ENCODE results near the gene FAU.
"Not testable (repeated sequence)": the region's sequence is repeated elsewhere in the genome, so short reads cannot be mapped to it uniquely, and the experiment has no call there.

Gene FAU

DNA sequence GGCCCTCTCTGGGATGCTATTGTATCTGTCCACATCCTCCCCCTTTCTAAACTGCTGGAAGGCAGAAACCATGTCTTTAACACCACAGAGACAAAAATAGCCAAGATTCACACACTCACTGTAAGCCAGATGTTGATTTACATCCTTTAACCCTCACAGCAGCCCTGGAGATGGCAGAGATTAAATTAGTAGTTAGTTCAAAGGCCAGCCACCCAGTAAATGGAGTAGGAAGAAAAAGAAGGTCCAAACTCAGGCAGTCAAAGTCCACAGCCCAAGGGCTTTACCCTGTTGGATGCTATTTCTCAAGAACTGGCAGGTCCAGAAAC is 2.3 kb downstream of the FAU start:
- no peak for DNase-seq (ENCODE audit: low spot score)

GRCh38 chr11:65118891-65119669 is 2.9 kb downstream of the FAU start:
- DNase-seq (ENCODE audit: low spot score): not testable (repeated sequence)

DNA sequence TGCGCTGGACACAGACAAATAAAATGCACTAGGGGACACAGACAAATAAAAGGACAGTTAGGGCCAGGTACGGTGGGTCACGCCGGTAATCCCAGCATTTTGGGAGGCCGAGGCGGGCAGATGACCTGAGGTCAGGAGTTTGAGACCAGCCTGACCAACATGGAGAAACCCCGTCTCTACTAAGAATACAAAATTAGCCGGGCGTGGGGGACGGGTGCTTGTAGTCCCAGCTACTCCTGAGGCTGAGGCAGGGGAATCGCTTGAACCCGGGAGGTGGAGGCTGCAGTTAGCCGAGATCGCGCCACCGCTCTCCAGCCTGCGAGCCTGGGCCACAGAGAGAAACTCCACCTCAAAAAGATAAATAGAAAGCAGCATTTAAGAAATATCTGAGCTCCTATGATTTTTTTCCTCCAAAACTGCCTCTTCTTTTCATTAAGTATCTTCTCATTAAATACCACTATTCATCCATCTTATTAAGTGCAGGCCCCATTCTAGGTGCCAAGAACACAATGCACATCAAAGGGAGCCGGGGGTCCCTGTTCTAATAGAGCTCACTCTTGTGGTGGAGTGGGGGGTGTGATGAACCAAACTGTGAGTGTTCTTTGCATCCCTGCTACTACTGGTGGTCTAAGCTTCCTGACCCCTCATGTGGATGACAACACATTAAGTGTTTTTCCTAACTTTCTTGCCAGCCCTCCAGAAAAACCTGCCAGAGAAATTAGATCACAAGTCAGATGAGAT is 3.7 kb downstream of the FAU start:
- no peak for DNase-seq (ENCODE audit: low spot score)

- DNase-seq (ENCODE audit: low spot score): peak; percentile 100
Observed at GRCh38 chr11:65117206-65118096, 4.5 kb downstream of the FAU start, which contains the start of gene ZNHIT2. Gene ZNHIT2 (minus strand): TSS chr11:65117701. CDS start chr11:65117653, 48 bp downstream.

GRCh38 chr11:65116370-65117205 is 5.3 kb downstream of the FAU start:
- peak; percentile 74 for DNase-seq (ENCODE audit: low spot score)

DNA sequence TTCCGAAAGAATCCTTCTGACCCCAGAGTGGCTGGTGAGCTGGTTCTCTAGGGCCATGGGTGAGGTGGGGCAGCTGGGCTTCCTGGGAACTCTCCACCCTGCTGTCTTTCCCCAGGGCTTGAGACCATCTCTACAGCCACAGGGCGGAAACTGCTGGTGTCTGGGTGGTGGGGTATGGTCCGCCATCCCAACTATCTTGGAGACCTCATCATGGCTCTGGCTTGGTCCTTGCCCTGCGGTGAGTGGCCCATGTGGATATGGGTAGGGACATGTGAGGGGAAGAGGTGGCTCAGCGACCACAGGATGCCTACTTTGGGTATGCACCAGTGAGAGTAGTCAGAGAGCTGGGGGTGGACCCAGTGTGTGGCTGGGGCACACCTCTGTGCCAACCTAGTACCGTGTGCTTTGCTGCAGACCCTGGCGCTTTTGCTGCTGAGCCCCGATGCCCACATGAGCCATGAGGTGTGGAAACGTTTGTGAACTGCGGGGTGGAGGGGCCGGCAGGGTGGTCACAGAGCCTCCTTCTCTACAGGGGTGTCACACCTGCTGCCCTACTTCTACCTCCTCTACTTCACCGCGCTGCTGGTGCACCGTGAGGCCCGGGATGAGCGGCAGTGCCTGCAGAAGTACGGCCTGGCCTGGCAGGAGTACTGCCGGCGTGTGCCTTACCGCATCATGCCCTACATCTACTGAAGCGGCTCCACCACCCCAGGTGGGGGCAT is 6.4 kb downstream of the FAU start:
- DNase-seq (ENCODE audit: low spot score): no peak

GRCh38 chr11:65114538-65115171 is 7.3 kb downstream of the FAU start:
- no peak for DNase-seq (ENCODE audit: low spot score)

GRCh38 chr11:65113839-65114238 is 8.1 kb downstream of the FAU start:
- DNase-seq (ENCODE audit: low spot score): no peak

GRCh38 chr11:65113361-65113756 is 8.6 kb downstream of the FAU start:
- no peak for DNase-seq (ENCODE audit: low spot score)

DNA sequence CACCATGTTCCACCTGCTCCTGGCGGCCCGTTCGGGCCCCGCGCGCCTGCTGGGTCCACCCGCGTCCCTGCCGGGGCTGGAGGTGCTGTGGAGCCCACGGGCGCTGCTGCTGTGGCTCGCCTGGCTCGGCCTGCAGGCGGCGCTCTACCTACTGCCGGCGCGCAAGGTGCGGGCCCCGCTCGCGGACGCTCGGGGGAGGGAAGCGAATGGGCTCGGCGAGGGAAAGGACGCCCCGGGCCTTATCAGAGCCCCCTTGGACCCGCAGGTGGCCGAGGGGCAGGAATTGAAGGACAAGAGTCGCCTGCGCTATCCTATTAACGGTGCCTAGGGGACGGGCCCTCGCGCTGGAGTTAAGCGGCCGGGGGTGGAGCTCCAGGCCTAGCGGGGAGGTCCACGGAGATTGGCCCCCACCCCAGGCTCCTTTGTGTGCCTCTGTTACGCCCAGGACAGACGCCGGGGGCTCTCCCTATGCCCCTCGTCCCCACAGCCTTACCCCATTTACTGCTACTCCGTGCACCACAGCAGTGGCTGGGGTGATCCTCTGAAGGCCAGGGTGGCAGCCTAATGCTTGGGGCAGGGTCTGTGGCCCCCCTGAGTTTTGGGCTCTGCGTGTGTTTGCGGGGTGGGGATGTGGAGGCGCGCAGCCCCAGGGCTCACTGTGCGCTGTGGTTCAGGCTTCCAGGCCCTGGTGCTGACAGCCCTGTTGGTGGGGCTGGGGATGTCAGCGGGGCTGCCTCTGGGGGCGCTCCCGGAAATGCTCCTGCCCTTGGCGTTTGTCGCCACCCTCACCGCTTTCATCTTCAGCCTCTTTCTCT is 9.2 kb downstream of the FAU start:
- peak; percentile 75 for DNase-seq (ENCODE audit: low spot score)

- DNase-seq (ENCODE audit: low spot score): peak; percentile 96
Observed at GRCh38 chr11:65111744-65112545, 10.0 kb downstream of the FAU start, which contains the start of gene TM7SF2. Gene TM7SF2 (plus strand): TSS chr11:65111872. CDS start chr11:65112016, 144 bp downstream.

GRCh38 chr11:65111159-65111743 is 10.7 kb downstream of the FAU start:
- DNase-seq (ENCODE audit: low spot score): no peak

DNA sequence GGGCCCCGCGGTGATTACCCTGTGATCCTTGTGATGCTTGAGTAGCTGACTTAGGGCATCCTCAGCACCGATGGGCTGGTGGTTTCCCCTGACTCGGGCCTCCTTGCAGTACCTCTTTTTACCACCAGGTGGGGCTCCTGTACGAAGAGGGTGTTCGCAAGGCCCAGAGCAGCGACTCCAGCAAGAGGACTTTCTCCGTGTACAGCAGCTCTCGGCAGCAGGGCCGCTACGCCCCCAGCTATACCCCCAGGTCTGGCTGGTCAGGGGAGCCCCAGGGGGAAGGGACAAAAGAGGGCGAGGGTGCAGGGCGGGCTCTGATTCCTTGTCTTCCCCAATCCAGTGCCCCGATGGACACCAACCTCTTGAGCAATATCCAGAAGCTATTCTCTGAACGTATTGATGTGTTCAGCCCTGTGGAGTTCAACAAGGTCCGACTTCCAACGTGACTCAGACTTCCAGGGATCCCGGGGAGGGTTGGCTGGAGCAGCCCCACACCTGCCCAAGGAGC is 11.5 kb downstream of the FAU start:
- DNase-seq (ENCODE audit: low spot score): peak; percentile 95

GRCh38 chr11:65109231-65110198 is 12.4 kb downstream of the FAU start:
- DNase-seq (ENCODE audit: low spot score): no peak

DNA sequence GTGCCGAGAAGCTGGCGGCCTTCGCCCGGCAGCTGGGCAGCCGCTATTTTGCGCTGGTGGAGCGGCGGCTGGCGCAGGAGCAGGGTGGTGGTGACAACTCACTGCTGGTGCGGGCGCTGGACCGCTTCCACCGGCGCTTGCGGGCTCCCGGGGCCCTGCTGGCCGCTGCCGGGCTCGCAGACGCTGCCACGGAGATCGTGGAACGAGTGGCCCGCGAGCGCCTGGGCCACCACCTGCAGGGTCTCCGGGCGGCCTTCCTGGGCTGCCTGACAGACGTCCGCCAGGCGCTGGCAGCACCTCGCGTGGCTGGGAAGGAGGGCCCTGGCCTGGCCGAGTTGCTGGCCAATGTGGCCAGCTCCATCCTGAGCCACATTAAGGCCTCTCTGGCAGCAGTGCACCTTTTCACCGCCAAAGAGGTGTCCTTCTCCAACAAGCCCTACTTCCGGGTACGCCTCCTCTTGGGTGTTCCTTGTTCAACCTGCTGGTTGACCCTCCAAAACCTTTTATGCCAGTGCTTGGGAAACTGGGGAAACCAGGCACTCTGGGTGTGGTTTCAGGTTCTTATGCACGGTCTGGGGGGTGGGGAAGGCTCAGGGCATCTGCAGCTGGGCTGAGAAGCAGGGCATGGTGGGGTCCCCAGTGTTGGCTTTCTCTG is 13.3 kb downstream of the FAU start:
- DNase-seq (ENCODE audit: low spot score): no peak
